B cell (primary cell): Measurements from ENCODE around the gene PTGER2. TPM values are rescaled to one million over a fixed set of nuclear protein-coding genes. Genes with fewer than 3 reads are reported as not detected.

Experiments used
- ATAC-seq: fragments of 200-7000 bp; cut with Tn5 transposase; one replicate; pipeline ENCODE4 v1.10.0; 2021; ENCODE audit warnings: low read depth, mild to moderate bottlenecking, moderate number of reproducible peaks, moderate library complexity
- CTCF ChIA-PET: fragments of 350-600 bp; sonication (Branson Sonifier 250); formaldehyde crosslinking; loops from one replicate; lab custom pipeline; 2021; ENCODE audit warnings: antibody characterized with exemption, inconsistent platforms; lab: Charles Lee
- POLR2A ChIA-PET: fragments of 350-600 bp; sonication (Branson Sonifier 250); formaldehyde crosslinking; loops from one replicate; lab custom pipeline; 2021; ENCODE audit warnings: antibody characterized with exemption; lab: Charles Lee
- DNase-seq: peaks from one replicate; pipeline ENCODE4 v3.0.0; 2013
- H2AFZ ChIP-seq: 2 replicates; pipeline ENCODE4 v1.6.1; 2012; ENCODE audit warnings: mild to moderate bottlenecking, low read depth, low read length; ENCODE audit not compliant: insufficient read depth, poor library complexity, severe bottlenecking
- H3K27ac ChIP-seq, 2 donors: 1 replicate in 1 of 2; 2 replicates in 1 of 2; pipeline ENCODE4 v1.5.1; 2012 to 2013; ENCODE audit warnings: low read length in 2 of 2, mild to moderate bottlenecking in 2 of 2, moderate library complexity in 1 of 2
- H3K27me3 ChIP-seq, 4 experiments: fragments of 200-600 bp in 1 of 4; sonication (generic) in 1 of 4; replicated peaks in 1 of 4; 1 replicate in 2 of 4; 2 replicates in 2 of 4; pipeline versions ENCODE4 v1.6.1 to v1.7.0; 2013 to 2016; ENCODE audit warnings: low read length in 3 of 4, mild to moderate bottlenecking in 2 of 4, mixed read lengths in 1 of 4, moderate library complexity in 1 of 4; ENCODE audit not compliant: insufficient read depth in 4 of 4, control insufficient read depth in 3 of 4; ENCODE audit errors: control extremely low read depth in 1 of 4
- H3K36me3 ChIP-seq, 2 experiments: replicated peaks in 1 of 2; 1 replicate in 1 of 2; 2 replicates in 1 of 2; pipeline versions ENCODE4 v1.6.1 to v1.7.1; 2013; ENCODE audit warnings: low read length in 1 of 2; ENCODE audit not compliant: insufficient read depth in 2 of 2, control insufficient read depth in 1 of 2; ENCODE audit errors: control extremely low read depth in 1 of 2, extremely low read depth in 1 of 2
- H3K4me1 ChIP-seq, 2 donors: fragments of 200-600 bp in 1 of 2; sonication (generic) in 1 of 2; 1 replicate in 1 of 2; 2 replicates in 1 of 2; pipeline versions ENCODE4 v1.5.1 to v1.6.1; 2013 to 2017; ENCODE audit warnings: low read length in 2 of 2; ENCODE audit not compliant: control insufficient read depth in 2 of 2, insufficient read depth in 2 of 2
- H3K4me2 ChIP-seq: replicated peaks from 2 replicates; pipeline ENCODE3; 2012; ENCODE audit warnings: mild to moderate bottlenecking, low read depth, low read length; ENCODE audit not compliant: poor library complexity, severe bottlenecking
- H3K4me3 ChIP-seq, 5 experiments: fragments of 200-600 bp in 1 of 5; sonication (generic) in 1 of 5; 1 replicate in 3 of 5; 2 replicates in 2 of 5; pipeline versions ENCODE4 v1.5.1 to v1.7.0; 2011 to 2016; ENCODE audit warnings: low read length in 4 of 5, mild to moderate bottlenecking in 4 of 5, low read depth in 2 of 5, control low read depth in 1 of 5, moderate library complexity in 1 of 5; ENCODE audit not compliant: insufficient read depth in 1 of 5; ENCODE audit errors: control extremely low read depth in 1 of 5, extremely low read depth in 1 of 5
- H3K79me2 ChIP-seq: fragments of 200-600 bp; sonication (generic); one replicate; pipeline ENCODE4 v1.6.0; 2016; ENCODE audit warnings: low read length; ENCODE audit not compliant: control insufficient read depth, insufficient read depth
- H3K9ac ChIP-seq: fragments of 200-600 bp; sonication (generic); 2 replicates; pipeline ENCODE4 v1.6.1; 2017; ENCODE audit warnings: mild to moderate bottlenecking, low read length, moderate library complexity
- H3K9me3 ChIP-seq, 3 donors: one replicate each; pipeline versions ENCODE4 v1.6.1 to v1.7.1; 2013; ENCODE audit warnings: low read length in 2 of 3; ENCODE audit not compliant: control insufficient read depth in 2 of 3, insufficient read depth in 1 of 3; ENCODE audit errors: control extremely low read depth in 1 of 3
- H4K20me1 ChIP-seq: 2 replicates; pipeline ENCODE4 v1.6.0; 2012; ENCODE audit warnings: mild to moderate bottlenecking, low read length; ENCODE audit not compliant: insufficient read depth, control insufficient read depth, poor library complexity, severe bottlenecking
- H3K27ac Mint-ChIP-seq: one replicate; pipeline ENCODE4 v1.8.0; 2021; ENCODE audit warnings: mixed read lengths
- H3K27me3 Mint-ChIP-seq: one replicate; pipeline ENCODE4 v1.8.0; 2021; ENCODE audit warnings: mixed read lengths
- H3K4me1 Mint-ChIP-seq: one replicate; pipeline ENCODE4 v1.8.0; 2021; ENCODE audit warnings: mixed read lengths
- H3K4me3 Mint-ChIP-seq: one replicate; pipeline ENCODE4 v1.8.0; 2021; ENCODE audit warnings: mixed read lengths
- H3K9me3 Mint-ChIP-seq: one replicate; pipeline ENCODE4 v1.8.0; 2022; ENCODE audit warnings: mixed read lengths; ENCODE audit not compliant: insufficient read depth
- CTCF ChIP-seq: fragments of 200-600 bp; IDR thresholded peaks from one replicate; pipeline ENCODE4 v1.8.0; 2022; ENCODE audit warnings: antibody characterized with exemption, mild to moderate bottlenecking
- EZH2 ChIP-seq: IDR thresholded peaks from 2 replicates; pipeline ENCODE4 v1.6.1; 2012; ENCODE audit warnings: borderline replicate concordance, low read depth, mild to moderate bottlenecking, moderate library complexity, low read length; ENCODE audit not compliant: insufficient read depth, poor library complexity, severe bottlenecking
- WGBS: methylation state at CpG from one replicate; pipeline ENCODE4 v1.1.5; 2013; ENCODE audit warnings: missing lambda C conversion rate; ENCODE audit not compliant: insufficient coverage; 5-methylcytosine and 5-hydroxymethylcytosine counted together
- intact Hi-C: fragments of 100-400 bp; cut with micrococcal nuclease; formaldehyde crosslinking; loops from one replicate; pipeline ENCODE4 v1.10.0; 2022
- polyA plus RNA-seq: library from polyadenylated mRNA; depleted of rRNA; stranded (reverse); fragments of >200 nt; gene quantifications from 2 replicates; pipeline ENCODE4 v1.2.3, GENCODE V29; 2012
- total RNA-seq, 2 donors: library from RNA; stranded (reverse); fragments of 120-200 nt in 1 of 2; gene quantifications; 1 replicate in 1 of 2; 2 replicates in 1 of 2; pipeline versions ENCODE4 v1.2.3 to v1.2.4, GENCODE V29; 2013 to 2022

PTGER2 gene
- total and polyA plus RNA-seq, 2 donors (not counting 1 experiment from before 2014, with no cell fraction given), result 0.32 to 0.92 TPM

GRCh38 chr14:52266179-52266578, 47.9 kb upstream of the PTGER2 start:
- TF ChIP-seq EZH2 (no peak), CTCF (no peak)
- no peak overlapping the region for H3K9ac ChIP-seq
- Mint-ChIP-seq H3K9me3 (no peaks in the 10 kb centered on the region), H3K4me1 (peaks cover 42% of the 10 kb centered on the region), H3K27ac (no peak overlapping the region), H3K4me3 (no peak overlapping the region), H3K27me3 (peaks cover 53% of the 10 kb centered on the region)
- H3K27ac ChIP-seq, result no peak overlapping the region
- intact Hi-C loops, result no loop called here
- H3K27me3 ChIP-seq, result peaks cover 0 to 37% (median 28%) of the 10 kb centered on the region in 4 experiments
- no peak for ATAC-seq
- 83% methylated on average over 3 of the region's 3 CpGs for WGBS
- no peak overlapping the region for H3K4me2 ChIP-seq
- no peak overlapping the region for H3K4me3 ChIP-seq
- CTCF ChIA-PET, result no interaction called here
- POLR2A ChIA-PET, result no interaction called here
- H3K4me1 ChIP-seq, result peaks cover 34 to 43% of the 10 kb centered on the region in 2 donors
- no peak for DNase-seq
- H3K79me2 ChIP-seq, result no peaks in the 10 kb centered on the region
- H3K9me3 ChIP-seq, result peaks cover 0 to 9% (median 0%) of the 10 kb centered on the region in 3 donors
- no peaks in the 10 kb centered on the region for H4K20me1 ChIP-seq
- H3K36me3 ChIP-seq, result no peaks in the 10 kb centered on the region
- no peak overlapping the region for H2AFZ ChIP-seq

- TF ChIP-seq CTCF (no peak), EZH2 (no peak)
- Histone ChIP-seq H3K27ac (no peak overlapping the region), H3K9me3 (peaks cover 0 to 9% (median 0%) of the 10 kb centered on the region in 3 donors), H3K4me1 (peaks cover 34 to 43% of the 10 kb centered on the region in 2 donors), H2AFZ (no peak overlapping the region), H3K4me3 (no peak overlapping the region), H3K79me2 (no peaks in the 10 kb centered on the region), H3K9ac (no peak overlapping the region), H3K4me2 (no peak overlapping the region), H4K20me1 (no peaks in the 10 kb centered on the region), H3K27me3 (peaks cover 0 to 37% (median 28%) of the 10 kb centered on the region in 4 experiments), H3K36me3 (no peaks in the 10 kb centered on the region)
- intact Hi-C loops, result no loop called here
- ATAC-seq (no peak), DNase-seq (no peak)
- no peaks in the 10 kb centered on the region for H3K9me3 Mint-ChIP-seq
- peak overlapping the region; percentile 11 for H3K4me3 Mint-ChIP-seq
- no peak overlapping the region for H3K27ac Mint-ChIP-seq
- 76% methylated on average over 2 of the region's 5 CpGs for WGBS
- CTCF ChIA-PET, result no interaction called here
- H3K4me1 Mint-ChIP-seq, result peaks cover 42% of the 10 kb centered on the region
- peaks cover 55% of the 10 kb centered on the region for H3K27me3 Mint-ChIP-seq
- POLR2A ChIA-PET, result no interaction called here
Measured at GRCh38 chr14:52266782-52267181, 47.3 kb upstream of the PTGER2 start.
